Activated T-cell treated with anti-CD3 and anti-CD28 coated beads, Interleukin-2, amount 50 U/mL, for 4 hours (primary cell): ENCODE measurements around the gene NAALADL2. TPM values are rescaled to one million over a fixed set of nuclear protein-coding genes. Genes with fewer than 3 reads are reported as not detected.
"Not testable (repeated sequence)": the region's sequence is repeated elsewhere in the genome, so short reads cannot be mapped to it uniquely, and the experiment has no call there.

Experiments used
- ATAC-seq, 2 donors: fragments of 200-7000 bp; cut with Tn5 transposase; one replicate each; pipeline ENCODE4 v1.10.0; 2021
- DNase-seq: peaks from one replicate; pipeline ENCODE4 v3.0.0-alpha.2; 2020
- H3K27me3 Mint-ChIP-seq: one replicate; pipeline ENCODE4 v1.8.0; 2021; ENCODE audit warnings: low read depth, mixed read lengths
- H3K36me3 Mint-ChIP-seq: one replicate; pipeline ENCODE4 v1.8.0; 2022; ENCODE audit warnings: mixed read lengths; ENCODE audit not compliant: insufficient read depth
- H3K4me1 Mint-ChIP-seq: one replicate; pipeline ENCODE4 v1.8.0; 2021; ENCODE audit warnings: low read depth, mixed read lengths
- H3K4me3 Mint-ChIP-seq: one replicate; pipeline ENCODE4 v1.8.0; 2021; ENCODE audit warnings: mild to moderate bottlenecking, moderate library complexity, mixed read lengths
- H3K9me3 Mint-ChIP-seq: one replicate; pipeline ENCODE4 v1.8.0; 2021; ENCODE audit warnings: mixed read lengths
- total RNA-seq, 3 donors: library from RNA; stranded (reverse); gene quantifications; one replicate each; pipeline ENCODE4 v1.2.1, GENCODE V29; 2021

NAALADL2 gene
- total RNA-seq, 3 donors from 2014 or later, result 0.26 to 0.33 (median 0.33) TPM

- no peaks in the 10 kb centered on the region for H3K4me1 Mint-ChIP-seq
- no peak for ATAC-seq
- DNase-seq, result no peak
- no peaks in the 10 kb centered on the region for H3K36me3 Mint-ChIP-seq
- H3K27me3 Mint-ChIP-seq, result no peaks in the 10 kb centered on the region
- peaks cover 11% of the 10 kb centered on the region for H3K9me3 Mint-ChIP-seq
- no peak overlapping the region for H3K4me3 Mint-ChIP-seq
Measured at GRCh38 chr3:175358935-175359334, 499.8 kb downstream of the NAALADL2 start.

- not testable (repeated sequence) for H3K27me3 Mint-ChIP-seq, H3K4me3 Mint-ChIP-seq, ATAC-seq, H3K9me3 Mint-ChIP-seq, H3K36me3 Mint-ChIP-seq, H3K4me1 Mint-ChIP-seq, DNase-seq
Measured at GRCh38 chr3:175370426-175370825, 511.3 kb downstream of the NAALADL2 start.

- not testable (repeated sequence) for DNase-seq, H3K36me3 Mint-ChIP-seq, H3K4me3 Mint-ChIP-seq, ATAC-seq, H3K9me3 Mint-ChIP-seq, H3K4me1 Mint-ChIP-seq, H3K27me3 Mint-ChIP-seq
Measured at GRCh38 chr3:175371187-175371586, 512.1 kb downstream of the NAALADL2 start.

- no peaks in the 10 kb centered on the region for H3K27me3 Mint-ChIP-seq
- H3K4me3 Mint-ChIP-seq, result no peak overlapping the region
- H3K9me3 Mint-ChIP-seq, result no peaks in the 10 kb centered on the region
- H3K4me1 Mint-ChIP-seq, result no peaks in the 10 kb centered on the region
- DNase-seq (no peak), ATAC-seq (no peak)
- H3K36me3 Mint-ChIP-seq, result no peaks in the 10 kb centered on the region
Measured at GRCh38 chr3:175374705-175375104, 515.6 kb downstream of the NAALADL2 start.

GRCh38 chr3:175378348-175378747 is 519.2 kb downstream of the NAALADL2 start:
- DNase-seq, result no peak
- ATAC-seq, result no peak
- Mint-ChIP-seq H3K36me3 (no peaks in the 10 kb centered on the region), H3K4me3 (no peak overlapping the region), H3K27me3 (no peaks in the 10 kb centered on the region), H3K4me1 (no peaks in the 10 kb centered on the region), H3K9me3 (no peaks in the 10 kb centered on the region)

GRCh38 chr3:175381685-175382084 is 522.6 kb downstream of the NAALADL2 start:
- ATAC-seq (no peak), DNase-seq (no peak)
- no peak overlapping the region for H3K4me3 Mint-ChIP-seq
- no peaks in the 10 kb centered on the region for H3K9me3 Mint-ChIP-seq
- H3K36me3 Mint-ChIP-seq, result no peaks in the 10 kb centered on the region
- no peaks in the 10 kb centered on the region for H3K27me3 Mint-ChIP-seq
- no peaks in the 10 kb centered on the region for H3K4me1 Mint-ChIP-seq

- Mint-ChIP-seq H3K36me3 (no peaks in the 10 kb centered on the region), H3K4me3 (no peak overlapping the region), H3K9me3 (no peaks in the 10 kb centered on the region), H3K27me3 (no peaks in the 10 kb centered on the region), H3K4me1 (no peaks in the 10 kb centered on the region)
- DNase-seq, result no peak
- no peak for ATAC-seq
Measured at GRCh38 chr3:175383371-175383770, 524.2 kb downstream of the NAALADL2 start.

GRCh38 chr3:175383813-175384212 is 524.7 kb downstream of the NAALADL2 start:
- ATAC-seq, result no peak
- H3K4me1 Mint-ChIP-seq, result no peaks in the 10 kb centered on the region
- H3K27me3 Mint-ChIP-seq, result no peaks in the 10 kb centered on the region
- no peak overlapping the region for H3K4me3 Mint-ChIP-seq
- H3K9me3 Mint-ChIP-seq, result no peaks in the 10 kb centered on the region
- DNase-seq, result no peak
- H3K36me3 Mint-ChIP-seq, result no peaks in the 10 kb centered on the region

- ATAC-seq (no peak), DNase-seq (no peak)
- Mint-ChIP-seq H3K27me3 (no peaks in the 10 kb centered on the region), H3K4me3 (no peak overlapping the region), H3K36me3 (no peaks in the 10 kb centered on the region), H3K9me3 (no peaks in the 10 kb centered on the region), H3K4me1 (no peaks in the 10 kb centered on the region)
Measured at GRCh38 chr3:175384569-175384968, 525.4 kb downstream of the NAALADL2 start.

GRCh38 chr3:175386630-175387029 is 527.5 kb downstream of the NAALADL2 start:
- ATAC-seq, result no peak
- Mint-ChIP-seq H3K9me3 (no peaks in the 10 kb centered on the region), H3K4me3 (no peak overlapping the region), H3K4me1 (no peaks in the 10 kb centered on the region), H3K36me3 (no peaks in the 10 kb centered on the region), H3K27me3 (no peaks in the 10 kb centered on the region)
- DNase-seq, result no peak

- Mint-ChIP-seq H3K36me3 (no peaks in the 10 kb centered on the region), H3K27me3 (no peaks in the 10 kb centered on the region), H3K4me1 (no peaks in the 10 kb centered on the region), H3K9me3 (peaks cover 6% of the 10 kb centered on the region), H3K4me3 (no peak overlapping the region)
- no peak for ATAC-seq
- DNase-seq, result no peak
Measured at GRCh38 chr3:175389560-175389959, 530.4 kb downstream of the NAALADL2 start.

GRCh38 chr3:175391601-175392000 is 532.5 kb downstream of the NAALADL2 start:
- Mint-ChIP-seq H3K36me3 (no peaks in the 10 kb centered on the region), H3K4me1 (no peaks in the 10 kb centered on the region), H3K9me3 (peaks cover 9% of the 10 kb centered on the region), H3K4me3 (no peak overlapping the region), H3K27me3 (no peaks in the 10 kb centered on the region)
- no peak for ATAC-seq
- no peak for DNase-seq

GRCh38 chr3:175392653-175393052 is 533.5 kb downstream of the NAALADL2 start:
- peaks cover 12% of the 10 kb centered on the region for H3K9me3 Mint-ChIP-seq
- DNase-seq (no peak), ATAC-seq (no peak)
- H3K27me3 Mint-ChIP-seq, result no peaks in the 10 kb centered on the region
- no peak overlapping the region for H3K4me3 Mint-ChIP-seq
- no peaks in the 10 kb centered on the region for H3K36me3 Mint-ChIP-seq
- H3K4me1 Mint-ChIP-seq, result no peaks in the 10 kb centered on the region

GRCh38 chr3:175397372-175397771 is 538.2 kb downstream of the NAALADL2 start:
- no peak for DNase-seq
- Mint-ChIP-seq H3K36me3 (no peaks in the 10 kb centered on the region), H3K27me3 (no peaks in the 10 kb centered on the region), H3K4me3 (no peak overlapping the region), H3K4me1 (no peaks in the 10 kb centered on the region), H3K9me3 (peaks cover 20% of the 10 kb centered on the region)
- ATAC-seq, result no peak

- DNase-seq (no peak), ATAC-seq (no peak)
- Mint-ChIP-seq H3K4me3 (no peak overlapping the region), H3K4me1 (no peaks in the 10 kb centered on the region), H3K9me3 (peaks cover 23% of the 10 kb centered on the region), H3K27me3 (no peaks in the 10 kb centered on the region), H3K36me3 (no peaks in the 10 kb centered on the region)
Measured at GRCh38 chr3:175398676-175399075, 539.5 kb downstream of the NAALADL2 start.
